Measurements from ENCODE around the gene HCRTR1. TPM values are rescaled to one million over a fixed set of nuclear protein-coding genes. Genes with fewer than 3 reads are reported as not detected.

The HCRTR1 gene
- total RNA-seq, 1 experiment from 2014 or later = not detected

GRCh38 chr1:31623365-31623764 is 5.9 kb downstream of the HCRTR1 start:
- no TSS peak for BruUV-seq (replicated peaks)
- H3K27me3 ChIP-seq (replicated peaks; ENCODE audit: insufficient read depth, low read depth, low read length, poor library complexity) = no peaks in the 10 kb centered on the region
- no peaks in the 10 kb centered on the region for H3K9me3 ChIP-seq (ENCODE audit: low read depth, low read length, poor library complexity, severe bottlenecking)
- POLR2A ChIA-PET (ENCODE audit: low non-redundant PET) = no interaction called here
- CTCF ChIA-PET = no interaction called here
- no peak overlapping the region for H3K27ac ChIP-seq (ENCODE audit: low read depth, low read length, poor library complexity, severe bottlenecking)
- no peak for DNase-seq (ENCODE audit: low spot score)
- no peak overlapping the region for H3K4me3 ChIP-seq (ENCODE audit: low read depth, low read length, poor library complexity, severe bottlenecking)
- no peaks in the 10 kb centered on the region for H3K36me3 ChIP-seq (ENCODE audit: insufficient read depth, low read length, poor library complexity, severe bottlenecking)
- intact Hi-C loops (cut with micrococcal nuclease; ENCODE audit: unreplicated experiment) = no loop called here
- TF ChIP-seq CTCF (conservative IDR thresholded peaks at IDR 0.05; ENCODE audit: low read depth, low read length) (no peak), EZH2 (IDR thresholded peaks at IDR 0.05; ENCODE audit: borderline replicate concordance, low read depth, low read length, poor library complexity, severe bottlenecking) (no peak)
- no peaks in the 10 kb centered on the region for H3K4me1 ChIP-seq (ENCODE audit: insufficient read depth, low read length, poor library complexity, severe bottlenecking)

- no peaks in the 10 kb centered on the region for H3K9me3 ChIP-seq (ENCODE audit: low read depth, low read length, poor library complexity, severe bottlenecking)
- no peak for DNase-seq (ENCODE audit: low spot score)
- intact Hi-C loops (cut with micrococcal nuclease; ENCODE audit: unreplicated experiment) = no loop called here
- ChIA-PET CTCF (no interaction called here), POLR2A (ENCODE audit: low non-redundant PET) (no interaction called here)
- H3K27me3 ChIP-seq (replicated peaks; ENCODE audit: insufficient read depth, low read depth, low read length, poor library complexity) = no peaks in the 10 kb centered on the region
- H3K4me3 ChIP-seq (ENCODE audit: low read depth, low read length, poor library complexity, severe bottlenecking) = no peak overlapping the region
- H3K36me3 ChIP-seq (ENCODE audit: insufficient read depth, low read length, poor library complexity, severe bottlenecking) = peaks cover 9% of the 10 kb centered on the region
- BruUV-seq (replicated peaks) = no TSS peak
- no peaks in the 10 kb centered on the region for H3K4me1 ChIP-seq (ENCODE audit: insufficient read depth, low read length, poor library complexity, severe bottlenecking)
- no peak overlapping the region for H3K27ac ChIP-seq (ENCODE audit: low read depth, low read length, poor library complexity, severe bottlenecking)
- TF ChIP-seq EZH2 (IDR thresholded peaks at IDR 0.05; ENCODE audit: borderline replicate concordance, low read depth, low read length, poor library complexity, severe bottlenecking) (no peak), CTCF (conservative IDR thresholded peaks at IDR 0.05; ENCODE audit: low read depth, low read length) (no peak)
Measured at GRCh38 chr1:31624309-31624708, 6.8 kb downstream of the HCRTR1 start.

GRCh38 chr1:31624731-31625514 is 7.4 kb downstream of the HCRTR1 start:
- Histone ChIP-seq H3K9me3 (ENCODE audit: low read depth, low read length, poor library complexity, severe bottlenecking) (no peaks in the 10 kb centered on the region), H3K36me3 (ENCODE audit: insufficient read depth, low read length, poor library complexity, severe bottlenecking) (peaks cover 14% of the 10 kb centered on the region), H3K4me3 (ENCODE audit: low read depth, low read length, poor library complexity, severe bottlenecking) (no peak overlapping the region), H3K27me3 (replicated peaks; ENCODE audit: insufficient read depth, low read depth, low read length, poor library complexity) (no peaks in the 10 kb centered on the region), H3K27ac (ENCODE audit: low read depth, low read length, poor library complexity, severe bottlenecking) (no peak overlapping the region), H3K4me1 (ENCODE audit: insufficient read depth, low read length, poor library complexity, severe bottlenecking) (no peaks in the 10 kb centered on the region)
- CTCF ChIA-PET = no interaction called here
- POLR2A ChIA-PET (ENCODE audit: low non-redundant PET) = no interaction called here
- intact Hi-C loops (cut with micrococcal nuclease; ENCODE audit: unreplicated experiment) = no loop called here
- TF ChIP-seq CTCF (conservative IDR thresholded peaks at IDR 0.05; ENCODE audit: low read depth, low read length) (no peak), EZH2 (IDR thresholded peaks at IDR 0.05; ENCODE audit: borderline replicate concordance, low read depth, low read length, poor library complexity, severe bottlenecking) (no peak)
- no peak for DNase-seq (ENCODE audit: low spot score)
- BruUV-seq (replicated peaks) = no TSS peak

Data from A673 (cell line).